ENCODE data around the gene ETDC. TPM values are rescaled to one million over a fixed set of nuclear protein-coding genes. Genes with fewer than 3 reads are reported as not detected.

ETDC gene
- total RNA-seq, 1 experiment from 2014 or later: not detected

- Mint-ChIP-seq H3K4me1 (ENCODE audit: insufficient read depth, unreplicated experiment) (no peaks in the 10 kb centered on the region), H3K27ac (ENCODE audit: low read depth, unreplicated experiment) (no peak overlapping the region), H3K36me3 (ENCODE audit: insufficient read depth, unreplicated experiment) (no peaks in the 10 kb centered on the region), H3K9me3 (ENCODE audit: unreplicated experiment) (no peaks in the 10 kb centered on the region), H3K4me3 (ENCODE audit: unreplicated experiment) (no peak overlapping the region), H3K27me3 (ENCODE audit: insufficient read depth, unreplicated experiment) (peaks cover 16% of the 10 kb centered on the region)
- ChIA-PET POLR2A (no interaction called here), CTCF (no interaction called here)
- no peak for TF ChIP-seq CTCF (IDR thresholded peaks at IDR 0.05; ENCODE audit: unreplicated experiment)
- BruUV-seq (replicated peaks): no TSS peak
- no peak for DNase-seq (ENCODE audit: unreplicated experiment)
- intact Hi-C loops (cut with micrococcal nuclease): no loop called here
Observed at GRCh38 chrX:135302269-135302873, 6.9 kb upstream of the ETDC start.

- ChIA-PET CTCF (no interaction called here), POLR2A (no interaction called here)
- no peak overlapping the region for H3K27ac Mint-ChIP-seq (ENCODE audit: low read depth, unreplicated experiment)
- no peaks in the 10 kb centered on the region for H3K9me3 Mint-ChIP-seq (ENCODE audit: unreplicated experiment)
- BruUV-seq (replicated peaks): no TSS peak
- intact Hi-C loops (cut with micrococcal nuclease): no loop called here
- no peaks in the 10 kb centered on the region for H3K4me1 Mint-ChIP-seq (ENCODE audit: insufficient read depth, unreplicated experiment)
- no peak overlapping the region for H3K4me3 Mint-ChIP-seq (ENCODE audit: unreplicated experiment)
- no peak for TF ChIP-seq CTCF (IDR thresholded peaks at IDR 0.05; ENCODE audit: unreplicated experiment)
- peaks cover 16% of the 10 kb centered on the region for H3K27me3 Mint-ChIP-seq (ENCODE audit: insufficient read depth, unreplicated experiment)
- DNase-seq (ENCODE audit: unreplicated experiment): no peak
- no peaks in the 10 kb centered on the region for H3K36me3 Mint-ChIP-seq (ENCODE audit: insufficient read depth, unreplicated experiment)
Observed at GRCh38 chrX:135304741-135305140, 4.5 kb upstream of the ETDC start.

GRCh38 chrX:135307171-135307570 is 2.1 kb upstream of the ETDC start:
- Mint-ChIP-seq H3K36me3 (ENCODE audit: insufficient read depth, unreplicated experiment) (no peaks in the 10 kb centered on the region), H3K9me3 (ENCODE audit: unreplicated experiment) (peaks cover 6% of the 10 kb centered on the region), H3K27me3 (ENCODE audit: insufficient read depth, unreplicated experiment) (peaks cover 17% of the 10 kb centered on the region), H3K4me1 (ENCODE audit: insufficient read depth, unreplicated experiment) (no peaks in the 10 kb centered on the region), H3K27ac (ENCODE audit: low read depth, unreplicated experiment) (no peak overlapping the region), H3K4me3 (ENCODE audit: unreplicated experiment) (no peak overlapping the region)
- no peak for TF ChIP-seq CTCF (IDR thresholded peaks at IDR 0.05; ENCODE audit: unreplicated experiment)
- POLR2A ChIA-PET: no interaction called here
- no peak for DNase-seq (ENCODE audit: unreplicated experiment)
- no TSS peak for BruUV-seq (replicated peaks)
- intact Hi-C loops (cut with micrococcal nuclease): no loop called here
- CTCF ChIA-PET: no interaction called here

GRCh38 chrX:135308345-135308855 is 880 bp upstream of the ETDC start:
- DNase-seq (ENCODE audit: unreplicated experiment): no peak
- no peaks in the 10 kb centered on the region for H3K36me3 Mint-ChIP-seq (ENCODE audit: insufficient read depth, unreplicated experiment)
- POLR2A ChIA-PET: no interaction called here
- H3K4me3 Mint-ChIP-seq (ENCODE audit: unreplicated experiment): no peak overlapping the region
- CTCF ChIA-PET: no interaction called here
- no peak overlapping the region for H3K27ac Mint-ChIP-seq (ENCODE audit: low read depth, unreplicated experiment)
- peaks cover 7% of the 10 kb centered on the region for H3K9me3 Mint-ChIP-seq (ENCODE audit: unreplicated experiment)
- intact Hi-C loops (cut with micrococcal nuclease): no loop called here
- H3K27me3 Mint-ChIP-seq (ENCODE audit: insufficient read depth, unreplicated experiment): peaks cover 9% of the 10 kb centered on the region
- no peak for TF ChIP-seq CTCF (IDR thresholded peaks at IDR 0.05; ENCODE audit: unreplicated experiment)
- BruUV-seq (replicated peaks): no TSS peak
- H3K4me1 Mint-ChIP-seq (ENCODE audit: insufficient read depth, unreplicated experiment): no peaks in the 10 kb centered on the region
